ENCODE results near the gene GOPC. TPM values are rescaled to one million over a fixed set of nuclear protein-coding genes. Genes with fewer than 3 reads are reported as not detected.

The GOPC gene
- total RNA-seq, 1 donor from 2014 or later, result 32.8 TPM

GRCh38 chr6:117515326-117515725 is 87.0 kb downstream of the GOPC start:
- DNase-seq (ENCODE audit: extremely low spot score, unreplicated experiment), result no peak
- H3K4me1 Mint-ChIP-seq (ENCODE audit: unreplicated experiment), result peaks cover 13% of the 10 kb centered on the region
- H3K4me3 Mint-ChIP-seq, result no peak overlapping the region
- no peaks in the 10 kb centered on the region for H3K9me3 Mint-ChIP-seq
- H3K36me3 Mint-ChIP-seq, result peaks cover 4% of the 10 kb centered on the region
- H3K27ac Mint-ChIP-seq, result no peak overlapping the region
- no peak for TF ChIP-seq CTCF (conservative IDR thresholded peaks at IDR 0.05)
- no peaks in the 10 kb centered on the region for H3K27me3 Mint-ChIP-seq

GRCh38 chr6:117514655-117515054 is 87.7 kb downstream of the GOPC start:
- H3K36me3 Mint-ChIP-seq, result peaks cover 4% of the 10 kb centered on the region
- TF ChIP-seq CTCF (conservative IDR thresholded peaks at IDR 0.05), result no peak
- peaks cover 3% of the 10 kb centered on the region for H3K27me3 Mint-ChIP-seq
- H3K4me3 Mint-ChIP-seq, result no peak overlapping the region
- no peak overlapping the region for H3K27ac Mint-ChIP-seq
- H3K4me1 Mint-ChIP-seq (ENCODE audit: unreplicated experiment), result peaks cover 13% of the 10 kb centered on the region
- no peaks in the 10 kb centered on the region for H3K9me3 Mint-ChIP-seq
- no peak for DNase-seq (ENCODE audit: extremely low spot score, unreplicated experiment)

GRCh38 chr6:117513778-117514365 is 88.4 kb downstream of the GOPC start:
- DNase-seq (ENCODE audit: extremely low spot score, unreplicated experiment), result no peak
- H3K4me3 Mint-ChIP-seq, result peak overlapping the region; percentile 12
- H3K4me1 Mint-ChIP-seq (ENCODE audit: unreplicated experiment), result peaks cover 13% of the 10 kb centered on the region
- H3K36me3 Mint-ChIP-seq, result peaks cover 4% of the 10 kb centered on the region
- no peak for TF ChIP-seq CTCF (conservative IDR thresholded peaks at IDR 0.05)
- no peaks in the 10 kb centered on the region for H3K9me3 Mint-ChIP-seq
- H3K27me3 Mint-ChIP-seq, result peaks cover 3% of the 10 kb centered on the region
- H3K27ac Mint-ChIP-seq, result no peak overlapping the region

- no peaks in the 10 kb centered on the region for H3K9me3 Mint-ChIP-seq
- no peak overlapping the region for H3K4me3 Mint-ChIP-seq
- DNase-seq (ENCODE audit: extremely low spot score, unreplicated experiment), result no peak
- no peak overlapping the region for H3K27ac Mint-ChIP-seq
- peaks cover 13% of the 10 kb centered on the region for H3K4me1 Mint-ChIP-seq (ENCODE audit: unreplicated experiment)
- no peak for TF ChIP-seq CTCF (conservative IDR thresholded peaks at IDR 0.05)
- H3K36me3 Mint-ChIP-seq, result peaks cover 4% of the 10 kb centered on the region
- peaks cover 3% of the 10 kb centered on the region for H3K27me3 Mint-ChIP-seq
These were observed 89.2 kb downstream of the GOPC start for GRCh38 chr6:117512987-117513573.

GRCh38 chr6:117512056-117512828 is 90.1 kb downstream of the GOPC start:
- Mint-ChIP-seq H3K9me3 (no peaks in the 10 kb centered on the region), H3K27me3 (peaks cover 3% of the 10 kb centered on the region), H3K27ac (no peak overlapping the region), H3K36me3 (peaks cover 4% of the 10 kb centered on the region), H3K4me3 (no peak overlapping the region), H3K4me1 (ENCODE audit: unreplicated experiment) (peaks cover 13% of the 10 kb centered on the region)
- TF ChIP-seq CTCF (conservative IDR thresholded peaks at IDR 0.05), result no peak
- DNase-seq (ENCODE audit: extremely low spot score, unreplicated experiment), result no peak

Other genes with a start within 250 kb of the GOPC start
- gene ROS1, start 176.6 kb downstream of the GOPC start, total RNA-seq (ENCODE audit: low replicate concordance), result 0.19 and 0.33 TPM in 2 replicates
- 9.0 and 15.0 TPM in 2 replicates for gene DCBLD1, start 119.8 kb downstream of the GOPC start, total RNA-seq (ENCODE audit: low replicate concordance)
- 36.5 and 42.1 TPM in 2 replicates for gene NUS1, start 73.0 kb upstream of the GOPC start, total RNA-seq (ENCODE audit: low replicate concordance)

All from type B pancreatic cell (in vitro differentiated cells).